ENCODE data around the gene PCDHB6. TPM values are rescaled to one million over a fixed set of nuclear protein-coding genes. Genes with fewer than 3 reads are reported as not detected.
"Not testable (repeated sequence)": the region's sequence is repeated elsewhere in the genome, so short reads cannot be mapped to it uniquely, and the experiment has no call there.

Gene PCDHB6
- total RNA-seq (2014; rRNA removed; shearing (Covaris generic)) (not detected in 2 replicates), total RNA-seq (2022) (not detected in 2 replicates), Bru-seq, nascent RNA (not detected), BruChase-seq, experiment 1, labeled RNA remaining after a 6-hour chase (not detected), BruChase-seq, experiment 2, labeled RNA remaining after a 2-hour chase (not detected)
- long read RNA-seq: 0 reads

DNA sequence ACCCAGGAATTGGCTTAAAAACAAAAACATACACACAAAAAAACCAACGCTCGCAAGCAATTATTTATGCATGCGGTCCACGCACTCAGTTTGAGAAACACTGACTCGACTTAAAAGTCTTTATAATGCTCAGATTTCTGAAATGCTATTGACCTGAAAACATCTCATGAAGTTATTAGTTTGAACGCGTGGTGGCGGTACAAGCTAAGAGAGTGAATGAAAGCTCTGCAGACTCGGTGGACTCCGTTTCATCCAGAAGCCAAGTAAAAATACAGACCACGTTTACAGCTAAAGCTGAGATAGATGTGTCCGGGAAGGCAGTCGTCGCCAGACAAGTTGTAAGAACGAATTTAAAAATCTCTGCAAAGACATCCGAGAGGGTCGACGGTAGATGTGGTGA is at the start of gene PCDHB6:
Gene PCDHB6 (plus strand): TSS at position 246 of the 400 bp plus-strand sequence. CDS start 201 bp downstream, outside the sequence.
- H4K20me1 ChIP-seq (ENCODE audit: insufficient read depth, low read length): no peaks in the 10 kb centered on the region
- no peaks in the 10 kb centered on the region for H3K9me2 ChIP-seq (ENCODE audit: insufficient read depth, low read length)
- no peak within 1 kb of the TSS for H3K4me2 ChIP-seq (ENCODE audit: low read length)
- intact Hi-C loops (cut with micrococcal nuclease; ENCODE audit: unreplicated experiment): no loop called here
- no peaks in the 10 kb centered on the region for H3K36me3 ChIP-seq (ENCODE audit: insufficient read depth, low read length)
- BruUV-seq (replicated peaks): no TSS peak
- H2AFZ ChIP-seq (ENCODE audit: low read length): no peak within 1 kb of the TSS
- H3K4me3 ChIP-seq (ENCODE audit: low read depth, low read length, poor library complexity, severe bottlenecking): no peak within 1 kb of the TSS
- CTCF ChIA-PET (ENCODE audit: unreplicated experiment): no interaction called here
- H3K4me1 ChIP-seq (ENCODE audit: insufficient read depth, low read length, poor library complexity, severe bottlenecking): no peaks in the 10 kb centered on the region
- POLR2A ChIA-PET: no interaction called here
- no peaks in the 10 kb centered on the region for H3K79me2 ChIP-seq (ENCODE audit: insufficient read depth, low read depth, low read length)
- H3K9me3 ChIP-seq (ENCODE audit: low read length): no peaks in the 10 kb centered on the region
- no peak within 1 kb of the TSS for H3K27ac ChIP-seq (ENCODE audit: low read depth, low read length, poor library complexity, severe bottlenecking)
- TF ChIP-seq EZH2phosphoT487 (IDR thresholded peaks at IDR 0.05; ENCODE audit: borderline replicate concordance, low read depth, low read length): no peak
- TF ChIP-seq, protein P1, sequence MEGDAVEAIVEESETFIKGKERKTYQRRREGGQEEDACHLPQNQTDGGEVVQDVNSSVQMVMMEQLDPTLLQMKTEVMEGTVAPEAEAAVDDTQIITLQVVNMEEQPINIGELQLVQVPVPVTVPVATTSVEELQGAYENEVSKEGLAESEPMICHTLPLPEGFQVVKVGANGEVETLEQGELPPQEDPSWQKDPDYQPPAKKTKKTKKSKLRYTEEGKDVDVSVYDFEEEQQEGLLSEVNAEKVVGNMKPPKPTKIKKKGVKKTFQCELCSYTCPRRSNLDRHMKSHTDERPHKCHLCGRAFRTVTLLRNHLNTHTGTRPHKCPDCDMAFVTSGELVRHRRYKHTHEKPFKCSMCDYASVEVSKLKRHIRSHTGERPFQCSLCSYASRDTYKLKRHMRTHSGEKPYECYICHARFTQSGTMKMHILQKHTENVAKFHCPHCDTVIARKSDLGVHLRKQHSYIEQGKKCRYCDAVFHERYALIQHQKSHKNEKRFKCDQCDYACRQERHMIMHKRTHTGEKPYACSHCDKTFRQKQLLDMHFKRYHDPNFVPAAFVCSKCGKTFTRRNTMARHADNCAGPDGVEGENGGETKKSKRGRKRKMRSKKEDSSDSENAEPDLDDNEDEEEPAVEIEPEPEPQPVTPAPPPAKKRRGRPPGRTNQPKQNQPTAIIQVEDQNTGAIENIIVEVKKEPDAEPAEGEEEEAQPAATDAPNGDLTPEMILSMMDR (conservative IDR thresholded peaks at IDR 0.05; ENCODE audit: low read length): peak; percentile 53
- no peak for DNase-seq (ENCODE audit: low spot score)

GRCh38 chr5:141100243-141100805 is 49.5 kb upstream of the PCDHB6 start, which contains the start of gene PCDHB3:
PCDHB3 (plus strand) TSS chr5:141100473; CDS start chr5:141100650, 177 bp downstream.
- Histone ChIP-seq H3K36me3 (ENCODE audit: insufficient read depth, low read length) (no peaks in the 10 kb centered on the region), H3K27ac (ENCODE audit: low read depth, low read length, poor library complexity, severe bottlenecking) (no peak within 1 kb of the TSS), H3K9me2 (ENCODE audit: insufficient read depth, low read length) (no peaks in the 10 kb centered on the region), H3K9me3 (ENCODE audit: low read length) (no peaks in the 10 kb centered on the region), H4K20me1 (ENCODE audit: insufficient read depth, low read length) (no peaks in the 10 kb centered on the region), H3K4me1 (ENCODE audit: insufficient read depth, low read length, poor library complexity, severe bottlenecking) (no peaks in the 10 kb centered on the region), H2AFZ (ENCODE audit: low read length) (no peak within 1 kb of the TSS), H3K4me2 (ENCODE audit: low read length) (no peak within 1 kb of the TSS), H3K79me2 (ENCODE audit: insufficient read depth, low read depth, low read length) (no peaks in the 10 kb centered on the region), H3K4me3 (ENCODE audit: low read depth, low read length, poor library complexity, severe bottlenecking) (no peak within 1 kb of the TSS)
- intact Hi-C loops (cut with micrococcal nuclease; ENCODE audit: unreplicated experiment): no loop called here
- ChIA-PET POLR2A (no interaction called here), CTCF (ENCODE audit: unreplicated experiment) (no interaction called here)
- peak; percentile 1 for DNase-seq (ENCODE audit: low spot score)
- no TSS peak for BruUV-seq (replicated peaks)
- TF ChIP-seq, protein P1 (conservative IDR thresholded peaks at IDR 0.05; ENCODE audit: low read length): peak; percentile 55
- TF ChIP-seq EZH2phosphoT487 (IDR thresholded peaks at IDR 0.05; ENCODE audit: borderline replicate concordance, low read depth, low read length): no peak

DNA sequence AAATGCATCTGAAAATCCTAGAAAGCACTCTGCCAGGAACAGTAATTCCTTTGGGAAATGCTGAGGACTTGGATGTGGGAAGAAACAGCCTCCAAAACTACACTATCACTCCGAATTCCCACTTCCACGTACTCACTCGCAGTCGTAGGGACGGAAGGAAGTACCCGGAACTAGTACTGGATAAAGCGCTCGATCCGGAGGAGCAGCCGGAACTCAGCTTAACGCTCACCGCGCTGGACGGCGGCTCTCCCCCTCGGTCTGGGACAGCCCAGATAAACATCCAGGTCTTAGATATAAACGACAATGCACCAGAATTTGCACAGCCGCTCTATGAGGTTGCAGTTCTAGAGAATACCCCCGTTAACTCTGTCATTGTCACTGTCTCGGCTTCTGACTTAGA is 48.8 kb upstream of the PCDHB6 start:
- ChIA-PET CTCF (ENCODE audit: unreplicated experiment) (no interaction called here), POLR2A (no interaction called here)
- no peaks in the 10 kb centered on the region for H3K9me2 ChIP-seq (ENCODE audit: insufficient read depth, low read length)
- no peaks in the 10 kb centered on the region for H3K4me1 ChIP-seq (ENCODE audit: insufficient read depth, low read length, poor library complexity, severe bottlenecking)
- no peak overlapping the region for H3K27ac ChIP-seq (ENCODE audit: low read depth, low read length, poor library complexity, severe bottlenecking)
- H3K4me3 ChIP-seq (ENCODE audit: low read depth, low read length, poor library complexity, severe bottlenecking): no peak overlapping the region
- H4K20me1 ChIP-seq (ENCODE audit: insufficient read depth, low read length): no peaks in the 10 kb centered on the region
- TF ChIP-seq, protein P1 (conservative IDR thresholded peaks at IDR 0.05; ENCODE audit: low read length): no peak
- TF ChIP-seq EZH2phosphoT487 (IDR thresholded peaks at IDR 0.05; ENCODE audit: borderline replicate concordance, low read depth, low read length): no peak
- intact Hi-C loops (cut with micrococcal nuclease; ENCODE audit: unreplicated experiment): no loop called here
- H2AFZ ChIP-seq (ENCODE audit: low read length): no peak overlapping the region
- no peak overlapping the region for H3K4me2 ChIP-seq (ENCODE audit: low read length)
- H3K79me2 ChIP-seq (ENCODE audit: insufficient read depth, low read depth, low read length): no peaks in the 10 kb centered on the region
- no peaks in the 10 kb centered on the region for H3K9me3 ChIP-seq (ENCODE audit: low read length)
- H3K36me3 ChIP-seq (ENCODE audit: insufficient read depth, low read length): no peaks in the 10 kb centered on the region
- no TSS peak for BruUV-seq (replicated peaks)
- no peak for DNase-seq (ENCODE audit: low spot score)

DNA sequence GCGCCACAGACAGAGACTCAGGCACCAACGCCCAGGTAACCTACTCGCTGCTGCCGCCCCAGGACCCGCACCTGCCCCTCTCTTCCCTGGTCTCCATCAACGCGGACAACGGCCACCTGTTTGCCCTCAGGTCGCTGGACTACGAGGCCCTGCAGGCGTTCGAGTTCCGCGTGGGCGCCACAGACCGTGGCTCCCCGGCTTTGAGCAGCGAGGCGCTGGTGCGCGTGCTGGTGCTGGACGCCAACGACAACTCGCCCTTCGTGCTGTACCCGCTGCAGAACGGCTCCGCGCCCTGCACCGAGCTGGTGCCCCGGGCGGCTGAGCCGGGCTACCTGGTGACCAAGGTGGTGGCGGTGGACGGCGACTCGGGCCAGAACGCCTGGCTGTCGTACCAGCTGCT is 47.8 kb upstream of the PCDHB6 start:
- H3K36me3 ChIP-seq (ENCODE audit: insufficient read depth, low read length); BruUV-seq (replicated peaks); CTCF ChIA-PET (ENCODE audit: unreplicated experiment); H2AFZ ChIP-seq (ENCODE audit: low read length); H3K27ac ChIP-seq (ENCODE audit: low read depth, low read length, poor library complexity, severe bottlenecking); H3K4me2 ChIP-seq (ENCODE audit: low read length); intact Hi-C loops (cut with micrococcal nuclease; ENCODE audit: unreplicated experiment); H3K4me1 ChIP-seq (ENCODE audit: insufficient read depth, low read length, poor library complexity, severe bottlenecking); H3K4me3 ChIP-seq (ENCODE audit: low read depth, low read length, poor library complexity, severe bottlenecking); H3K9me2 ChIP-seq (ENCODE audit: insufficient read depth, low read length); DNase-seq (ENCODE audit: low spot score); H4K20me1 ChIP-seq (ENCODE audit: insufficient read depth, low read length); H3K79me2 ChIP-seq (ENCODE audit: insufficient read depth, low read depth, low read length); H3K9me3 ChIP-seq (ENCODE audit: low read length); POLR2A ChIA-PET: not testable (repeated sequence)

Data from OCI-LY7 (cell line).